Caki2 (cell line): ENCODE measurements around the gene PLXNB1. TPM values are rescaled to one million over a fixed set of nuclear protein-coding genes. Genes with fewer than 3 reads are reported as not detected.

Experiments used
- DNase-seq: peaks from one replicate; pipeline ENCODE4 v3.0.0-alpha.2; 2015; ENCODE audit warnings: low read depth
- in situ Hi-C: cut with HindIII; loops from 2 replicates; pipeline ENCODE4 v1.10.0; 2016; ENCODE audit warnings: low sequenced_read_pairs, low pct_unique_long_range_greater_than_20kb, mixed read lengths
- total RNA-seq: library from RNA; depleted of rRNA; stranded (reverse); fragments of >200 nt; shearing (Covaris generic); gene quantifications from 2 replicates; pipeline ENCODE4 v1.2.3, GENCODE V29; 2014; ENCODE audit warnings: low replicate concordance

PLXNB1 gene
- total RNA-seq, 1 experiment from 2014 or later: 24.8 TPM

DNA sequence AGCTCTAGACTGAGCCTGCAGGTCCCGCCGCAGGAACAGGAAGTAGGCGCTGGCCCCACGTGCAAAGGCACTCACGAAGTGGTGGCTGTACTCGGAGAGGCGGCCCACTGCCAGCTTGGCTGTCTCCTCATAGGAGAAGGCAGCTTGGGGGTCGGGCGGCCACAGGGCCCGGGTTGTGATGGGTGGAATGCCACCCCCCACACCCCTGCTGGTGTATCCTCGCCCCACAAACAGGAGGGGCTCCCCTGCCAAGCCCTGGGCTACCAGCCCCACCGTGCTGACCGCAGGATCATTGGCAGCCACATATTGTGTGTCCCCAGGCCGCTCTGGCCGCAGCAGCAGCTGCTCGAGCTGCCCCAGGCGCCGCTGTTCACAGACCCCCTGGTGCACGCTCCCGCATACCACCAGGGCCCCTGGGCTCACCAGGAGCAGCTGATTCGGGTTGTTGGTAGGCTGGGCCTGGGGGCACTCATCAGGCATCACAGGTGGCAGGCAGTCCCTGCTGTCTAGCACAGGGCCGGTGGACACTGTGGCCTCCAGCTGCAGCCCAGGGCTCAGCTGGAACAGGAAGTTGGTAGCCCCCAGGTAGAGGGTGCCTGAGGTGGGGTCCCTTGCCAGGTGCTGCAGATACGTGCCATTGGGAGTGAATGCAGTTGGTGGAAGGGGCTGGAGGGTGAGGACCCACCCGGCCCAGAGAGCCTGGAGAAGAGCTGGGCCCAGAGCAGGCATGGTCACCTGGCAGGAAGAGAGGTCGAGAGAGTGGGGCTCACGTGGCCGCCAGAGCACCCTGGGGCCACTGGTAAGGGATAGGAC lies 5.8 kb downstream of the PLXNB1 start:
- no peak for DNase-seq
- in situ Hi-C loops: no loop called here

DNA sequence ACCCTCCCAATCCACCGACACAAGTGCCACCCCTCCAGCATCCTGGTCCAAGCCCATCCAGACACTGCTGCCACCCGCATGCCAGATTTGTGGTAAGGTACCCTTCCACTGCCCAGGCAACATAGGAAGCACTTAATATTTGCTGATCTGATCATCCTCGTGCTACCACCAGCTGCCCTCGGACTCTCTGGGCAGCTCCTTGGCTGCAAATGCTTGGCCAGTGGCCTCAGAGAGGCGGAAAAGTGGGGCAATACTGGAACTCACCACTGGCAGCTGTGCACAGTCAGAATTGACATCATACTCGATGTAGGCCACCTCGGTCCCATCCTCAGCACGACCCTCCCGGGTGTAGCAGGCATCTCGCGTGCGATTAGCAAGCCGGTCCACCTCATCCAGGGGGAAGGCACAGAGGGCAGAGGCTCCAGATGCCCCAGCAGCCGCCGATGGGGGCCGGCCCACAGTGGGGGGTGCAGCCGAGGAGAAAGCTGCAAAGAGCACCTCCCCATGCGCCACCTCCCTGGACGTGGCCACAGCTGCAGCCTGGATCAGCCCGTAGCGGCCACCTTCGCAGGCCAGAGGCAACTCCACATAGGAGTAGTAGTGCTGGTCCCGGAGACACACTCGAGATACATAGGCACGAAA lies 6.5 kb downstream of the PLXNB1 start:
- in situ Hi-C loops: no loop called here
- no peak for DNase-seq

DNA sequence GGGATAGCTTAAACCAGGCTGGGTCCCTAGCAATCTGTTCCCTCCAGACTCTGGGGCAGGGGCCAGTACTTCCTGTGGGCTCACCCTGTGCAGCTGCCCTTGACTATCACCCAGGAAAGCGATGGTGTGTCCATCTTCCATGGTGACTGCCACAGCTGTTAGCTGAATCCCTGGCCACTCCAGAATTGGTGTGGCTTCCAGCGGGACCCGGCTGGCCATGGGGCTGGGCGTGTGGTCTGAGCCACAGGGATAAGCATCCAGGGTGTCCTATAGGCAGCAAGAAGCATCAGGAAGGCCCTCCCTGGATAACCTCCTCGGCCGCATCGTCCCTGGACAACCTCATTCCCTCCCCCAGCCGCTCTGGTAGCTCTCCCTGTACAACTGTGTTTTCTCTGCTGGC lies 7.2 kb downstream of the PLXNB1 start:
- in situ Hi-C loops: no loop called here
- DNase-seq: no peak

DNA sequence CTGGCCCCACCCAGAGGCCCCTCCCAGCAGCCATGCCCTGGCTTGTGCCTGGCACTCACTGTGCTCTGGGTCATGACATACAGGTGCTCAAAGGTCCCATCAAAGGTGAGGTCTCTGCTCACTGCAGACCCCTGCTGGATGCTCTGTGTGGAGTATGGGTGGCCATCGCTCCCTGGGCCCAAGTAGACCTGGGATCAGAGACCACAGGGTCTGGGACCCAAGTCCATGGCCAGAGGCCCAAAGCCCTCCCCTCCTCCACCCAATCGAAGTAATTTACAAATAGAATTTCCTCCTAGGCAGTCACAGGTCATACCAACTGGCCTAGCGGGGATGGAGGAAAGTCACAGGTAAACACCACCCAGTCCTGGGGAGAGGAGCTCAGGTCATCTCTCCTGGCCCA lies 7.6 kb downstream of the PLXNB1 start:
- DNase-seq: no peak
- in situ Hi-C loops: no loop called here

DNA sequence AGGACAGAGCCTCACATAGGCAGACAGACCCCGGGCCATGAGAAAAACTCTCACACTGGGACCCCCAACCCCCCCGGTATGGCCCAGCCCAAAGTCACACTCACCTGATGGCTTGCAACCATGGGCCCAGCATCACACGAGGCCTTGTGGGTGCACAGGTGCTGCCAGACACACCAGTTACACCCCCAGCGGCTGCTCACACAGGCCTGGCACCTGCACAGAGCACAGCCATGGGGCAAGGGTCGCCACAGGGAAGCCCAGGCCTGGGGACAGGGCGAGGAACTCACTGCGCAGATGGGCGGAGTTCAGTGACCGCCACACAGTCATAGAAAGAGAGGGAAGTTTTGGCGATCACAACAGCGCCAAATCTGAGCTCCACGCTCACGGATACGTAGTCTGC lies 9.3 kb downstream of the PLXNB1 start:
- in situ Hi-C loops: no loop called here
- DNase-seq: no peak

DNA sequence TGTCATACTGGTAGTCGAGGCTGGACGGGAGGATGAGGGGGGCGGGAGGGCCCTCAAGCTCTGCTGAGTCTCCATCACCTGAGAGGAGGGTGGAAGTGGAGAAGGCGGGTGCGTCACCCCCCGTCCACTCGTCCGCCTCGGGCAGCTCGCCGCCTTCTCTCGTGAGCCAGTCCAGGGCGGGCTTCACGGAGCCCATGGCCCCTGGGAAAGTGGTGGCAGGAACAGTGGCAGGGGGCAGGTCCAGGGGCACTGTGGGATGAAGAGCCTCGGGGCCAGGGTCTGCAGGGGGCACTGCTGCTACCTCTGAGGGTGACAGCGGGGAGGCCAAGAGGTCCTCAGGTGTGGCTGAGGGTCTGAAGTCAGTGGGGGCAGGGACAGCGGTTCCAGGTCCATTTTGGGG lies 10.3 kb downstream of the PLXNB1 start:
- in situ Hi-C loops: no loop called here
- DNase-seq: no peak

DNA sequence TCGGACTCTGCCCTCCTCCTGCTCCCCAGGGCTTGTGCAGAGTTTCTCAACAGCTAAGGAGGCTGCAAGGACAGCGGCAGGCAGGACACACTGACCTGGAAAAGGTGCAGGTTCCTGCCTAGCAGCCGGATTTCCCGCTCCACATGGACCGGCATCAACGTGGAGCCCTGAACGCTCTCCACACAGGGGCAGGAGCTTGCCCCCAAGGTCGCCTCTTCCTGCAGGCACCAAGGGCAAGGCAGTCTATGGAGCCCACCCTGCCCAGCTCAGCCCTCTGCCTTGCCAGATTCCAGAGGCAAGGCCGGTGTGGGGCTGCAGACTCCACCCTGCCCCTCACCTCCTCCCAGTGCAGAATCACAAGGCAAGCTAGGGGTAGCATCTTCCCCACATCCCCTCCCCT lies 10.7 kb downstream of the PLXNB1 start:
- in situ Hi-C loops: no loop called here
- no peak for DNase-seq

DNA sequence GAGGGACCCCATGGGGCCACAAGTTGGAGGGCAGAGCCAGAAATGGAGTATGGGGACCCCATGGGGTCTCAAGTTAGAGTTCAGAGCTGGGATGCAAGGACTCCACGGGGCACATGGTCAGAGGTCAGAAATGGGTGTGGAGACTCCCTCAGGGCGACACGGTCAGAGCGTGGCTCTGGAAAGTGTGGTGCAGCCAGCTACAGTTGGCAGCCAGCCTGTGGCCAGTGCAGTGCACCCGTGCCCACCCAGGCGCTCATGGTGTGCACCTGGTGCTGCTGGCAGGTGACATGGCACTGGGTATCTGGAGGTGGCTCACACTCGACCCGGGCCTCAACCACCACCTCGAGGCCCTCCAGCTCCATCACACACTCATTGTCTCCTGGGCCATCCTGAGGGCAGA lies 11.2 kb downstream of the PLXNB1 start:
- no peak for DNase-seq
- in situ Hi-C loops: no loop called here

DNA sequence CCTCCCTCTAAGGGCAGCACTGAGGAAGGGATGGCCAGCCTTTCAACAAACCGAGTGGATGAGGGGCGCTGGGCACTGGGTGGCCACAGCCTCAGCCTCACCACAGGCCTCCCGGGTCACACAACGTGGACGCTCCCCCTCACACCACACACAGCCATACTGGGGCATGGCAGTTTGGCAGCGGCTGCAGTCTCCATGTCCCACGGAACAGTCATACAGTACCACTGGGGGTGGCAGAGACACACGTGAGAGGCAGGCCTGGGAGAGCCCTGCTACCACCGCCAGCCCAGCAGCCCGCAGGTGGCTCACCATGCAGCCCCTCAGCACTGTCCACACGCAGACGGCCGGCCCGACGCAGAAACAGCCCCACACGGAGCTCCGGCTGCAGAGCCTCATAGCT lies 11.7 kb downstream of the PLXNB1 start:
- DNase-seq: no peak
- in situ Hi-C loops: no loop called here

DNA sequence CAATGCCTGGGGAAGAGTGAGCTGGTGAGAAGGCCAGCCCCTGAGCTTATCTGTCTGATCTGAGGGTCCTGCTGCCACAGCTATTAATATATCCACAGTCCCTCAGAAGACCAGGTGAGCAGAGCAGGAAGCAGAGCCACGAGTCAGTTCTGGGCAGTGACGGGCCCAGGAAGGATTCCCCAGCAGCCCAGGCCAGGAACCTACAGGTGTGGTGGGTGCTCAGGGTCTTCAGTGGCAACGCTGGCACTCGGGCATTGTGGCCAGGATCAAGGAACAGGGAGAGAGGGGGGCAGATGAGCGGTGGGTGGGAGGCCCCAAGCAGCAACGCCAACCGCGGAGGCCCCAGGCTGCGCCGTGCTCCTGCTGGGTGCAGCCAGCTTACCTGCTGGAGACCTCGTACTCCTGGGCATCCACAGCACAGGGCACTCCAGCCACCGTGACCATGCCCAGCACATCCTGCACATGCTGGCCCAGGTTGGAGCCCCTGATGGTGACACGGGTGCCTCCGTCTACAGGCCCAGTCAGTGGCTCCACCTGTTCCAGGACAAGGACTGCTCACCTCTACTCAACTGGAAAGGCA lies 12.3 kb downstream of the PLXNB1 start:
- in situ Hi-C loops: no loop called here
- no peak for DNase-seq

DNA sequence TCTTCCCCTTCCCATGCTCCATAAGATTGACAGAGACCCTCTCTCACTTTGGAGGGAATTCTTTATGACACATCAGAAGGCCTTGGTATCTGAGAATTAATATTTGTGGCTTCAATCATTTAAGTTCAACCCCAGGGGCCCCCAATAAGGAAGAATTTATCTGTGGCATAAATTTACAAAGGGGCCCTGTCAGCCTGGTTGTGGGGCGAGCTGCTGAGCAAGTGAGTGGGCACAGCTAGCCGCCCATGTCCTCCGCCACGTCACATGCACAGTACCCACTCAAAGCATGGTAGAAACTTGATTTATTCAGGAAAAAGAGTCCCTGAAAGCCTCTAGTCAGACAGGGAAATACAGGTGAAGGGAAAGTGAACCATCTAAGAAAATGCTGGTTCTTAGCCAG lies 13.3 kb downstream of the PLXNB1 start:
- in situ Hi-C loops: no loop called here
- DNase-seq: no peak

DNA sequence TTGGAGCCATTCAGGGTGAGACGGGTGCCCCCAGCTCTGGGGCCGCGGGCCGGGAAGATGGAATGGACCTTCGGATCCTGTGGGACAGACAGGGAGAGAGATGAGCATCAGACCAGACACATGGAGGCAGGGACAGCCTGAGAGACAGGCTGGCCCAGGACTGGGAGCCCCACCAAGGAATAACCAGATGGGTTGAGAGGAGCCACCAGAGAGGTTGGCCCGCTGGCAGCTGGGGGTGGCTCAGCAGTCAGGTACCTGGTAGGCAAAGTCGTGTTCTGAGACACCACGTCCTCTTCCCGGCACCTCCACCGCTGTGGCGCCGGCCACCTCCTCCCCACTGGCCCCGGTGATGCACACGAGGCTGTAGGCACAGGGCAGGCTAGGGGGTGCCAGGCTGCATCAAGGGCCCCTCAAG lies 13.8 kb downstream of the PLXNB1 start:
- no peak for DNase-seq
- in situ Hi-C loops: no loop called here

DNA sequence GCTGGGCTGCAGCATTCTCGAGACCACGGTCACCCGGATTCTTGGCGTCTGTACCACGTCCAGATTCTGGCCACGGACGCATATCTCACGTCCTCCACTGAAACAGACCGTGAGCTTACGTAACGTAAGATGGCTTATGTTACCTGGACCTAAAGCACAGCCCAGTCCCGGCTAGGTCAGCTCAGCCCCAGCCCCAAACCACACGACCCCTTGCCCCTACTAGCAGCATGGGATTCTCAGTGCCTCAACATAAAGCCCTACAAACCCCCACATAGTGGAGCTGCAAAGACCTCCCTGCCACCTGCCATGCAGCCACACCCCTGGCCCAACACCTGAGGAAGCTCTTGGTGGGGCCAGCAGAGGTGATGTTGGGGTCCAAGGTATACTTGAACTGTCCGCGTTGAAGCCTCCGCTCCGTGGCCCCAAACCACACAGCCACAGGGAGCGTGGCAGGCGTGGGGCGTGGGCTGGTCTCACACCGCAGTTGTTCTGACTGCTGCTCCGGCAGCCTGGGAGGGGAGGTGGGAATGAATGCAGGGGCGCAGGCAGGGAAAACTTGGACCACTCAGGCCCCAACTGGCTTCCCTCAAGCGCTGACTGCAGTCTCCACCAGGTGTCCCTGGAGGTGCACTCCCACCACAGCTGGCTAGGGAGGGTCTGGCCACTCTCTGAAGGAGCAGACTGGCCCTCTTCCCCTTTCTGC lies 14.5 kb downstream of the PLXNB1 start:
- DNase-seq: no peak
- in situ Hi-C loops: no loop called here

DNA sequence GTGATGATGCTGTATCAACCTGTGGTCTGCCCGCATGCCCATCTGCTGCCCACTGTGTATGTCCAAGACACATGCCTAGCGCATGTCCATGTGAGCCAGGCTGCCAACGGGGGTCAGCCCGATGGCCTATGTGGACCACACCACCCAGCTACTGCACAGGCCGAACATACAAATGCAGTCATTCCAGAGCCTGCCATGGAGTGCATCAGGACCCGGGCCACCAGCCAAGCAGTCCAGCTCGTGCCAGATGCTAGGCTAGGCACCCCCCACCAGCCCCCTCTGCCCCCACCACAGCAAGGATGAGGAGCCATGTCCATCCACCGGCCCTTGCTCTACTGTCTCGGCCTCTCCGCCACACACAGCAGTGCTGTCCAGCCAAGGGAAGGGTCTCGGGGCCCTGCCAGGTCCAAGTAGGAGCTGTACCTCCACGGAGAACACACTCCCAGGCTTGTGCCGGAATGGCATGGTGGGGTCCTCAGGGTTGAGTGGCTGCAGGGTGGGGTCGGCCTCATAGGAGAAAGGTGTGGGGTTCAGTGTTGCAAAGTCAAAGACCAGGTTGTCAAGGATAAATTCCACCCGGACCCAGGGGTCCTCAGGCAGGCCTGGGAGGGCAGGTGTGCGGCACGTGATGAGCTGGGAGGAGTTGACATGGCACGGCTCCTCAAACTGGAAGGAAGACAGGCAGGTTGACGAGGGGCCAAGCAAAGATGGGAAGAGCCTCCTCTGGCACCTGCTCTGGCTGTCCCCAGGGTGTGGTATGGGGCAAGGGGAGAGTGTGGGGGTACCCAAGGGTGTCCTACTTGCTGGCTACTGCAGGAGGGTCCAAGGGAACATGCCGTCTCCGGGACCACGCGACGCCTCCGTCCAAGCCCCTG lies 15.3 kb downstream of the PLXNB1 start:
- in situ Hi-C loops: no loop called here
- no peak for DNase-seq

DNA sequence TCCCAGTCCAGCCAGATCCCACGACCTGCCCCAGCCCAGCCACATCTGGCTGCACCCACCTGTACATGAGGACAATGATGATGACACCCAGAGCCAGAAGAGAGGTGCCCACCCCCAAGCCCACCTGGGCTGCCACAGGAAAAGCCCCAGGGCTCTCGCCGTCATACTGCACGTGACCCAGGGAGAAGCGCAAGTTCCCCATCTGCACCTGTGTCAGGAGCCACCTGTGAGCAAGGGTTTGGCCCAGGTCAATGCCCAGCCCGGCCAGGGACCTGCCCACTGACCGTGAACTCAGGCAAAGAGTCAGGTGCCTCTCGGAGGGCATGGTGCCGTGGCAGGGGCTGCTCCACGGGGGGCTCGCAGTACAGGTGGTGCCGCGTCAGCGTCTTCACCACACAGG lies 16.3 kb downstream of the PLXNB1 start:
- DNase-seq: no peak
- in situ Hi-C loops: no loop called here

DNA sequence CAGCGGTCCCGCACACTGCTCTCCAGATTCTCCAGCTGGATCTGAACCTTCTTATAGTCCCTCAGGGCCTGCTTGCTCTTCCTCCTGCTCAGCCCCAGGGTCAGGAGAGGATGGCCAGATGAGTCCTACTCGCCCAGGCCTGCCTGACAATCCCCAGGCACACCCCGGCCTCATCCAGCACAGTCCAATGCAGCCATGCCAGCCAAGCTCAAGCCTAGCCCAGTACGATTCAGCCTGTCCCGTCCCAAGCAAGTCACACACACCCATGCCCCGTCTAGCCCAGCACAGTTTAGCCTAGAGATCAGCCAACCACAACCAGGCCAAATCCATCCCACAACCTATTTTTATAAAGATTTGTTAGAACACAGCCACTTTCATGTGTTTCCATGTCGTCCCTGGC lies 16.8 kb downstream of the PLXNB1 start:
- in situ Hi-C loops: no loop called here
- no peak for DNase-seq

DNA sequence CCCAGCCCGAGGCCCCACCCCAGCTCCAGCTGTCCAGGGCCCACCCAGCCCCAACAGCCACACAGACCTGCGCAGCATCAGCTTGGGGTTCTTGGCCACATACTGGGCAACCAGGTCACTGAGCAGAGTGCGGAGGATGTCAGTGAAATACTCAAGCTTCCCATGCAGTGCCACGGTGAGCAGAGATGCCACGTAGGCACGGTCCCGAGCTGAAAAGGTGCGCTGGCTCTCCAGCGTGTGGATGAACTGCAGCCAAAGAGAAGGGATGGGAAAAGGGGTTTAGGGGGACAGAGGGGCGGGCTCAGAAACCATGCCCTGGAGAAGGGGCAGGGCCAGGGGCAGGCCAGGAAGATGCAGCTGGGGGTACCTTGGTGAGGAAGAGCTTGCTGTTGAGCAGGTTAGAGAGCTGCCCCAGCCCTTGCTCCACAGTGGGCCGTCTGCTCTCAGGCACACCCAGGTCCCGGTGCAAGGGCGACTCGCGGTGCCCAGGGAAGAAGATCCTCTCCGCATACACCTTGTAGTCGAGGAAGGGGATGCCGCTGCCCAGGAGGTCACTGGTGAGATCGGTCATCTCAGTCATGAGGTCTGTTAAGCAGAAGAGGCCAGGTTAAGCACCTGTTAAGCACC lies 17.4 kb downstream of the PLXNB1 start:
- in situ Hi-C loops: no loop called here

More for the DNA sequence above, 17.4 kb downstream of the PLXNB1 start:
- DNase-seq: no peak
